Measurements from ENCODE around the gene CFAP69.
"Not testable (repeated sequence)": the region's sequence is repeated elsewhere in the genome, so short reads cannot be mapped to it uniquely, and the experiment has no call there.

The CFAP69 gene

GRCh38 chr7:90232430-90232829 is 12.5 kb upstream of the CFAP69 start:
- no peak for DNase-seq

DNA sequence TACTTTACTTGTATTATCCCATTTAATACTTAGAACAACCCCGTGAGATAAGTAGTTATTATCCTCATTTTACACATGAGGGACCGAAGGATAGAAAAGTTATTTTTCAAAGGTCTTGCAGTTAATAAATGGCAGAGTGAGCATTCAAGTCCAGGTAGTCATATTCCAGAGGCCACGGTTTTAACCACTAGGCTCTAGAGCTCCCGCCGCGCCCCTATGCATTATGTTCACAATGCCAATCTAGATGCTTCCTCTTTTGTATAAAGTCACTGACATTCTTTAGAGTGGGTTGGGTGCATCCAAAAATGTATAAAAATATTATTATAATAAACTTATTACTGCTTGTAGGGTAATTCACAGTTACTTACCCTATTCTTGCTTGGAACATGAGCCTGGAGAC is 11.4 kb upstream of the CFAP69 start:
- DNase-seq, result no peak

DNA sequence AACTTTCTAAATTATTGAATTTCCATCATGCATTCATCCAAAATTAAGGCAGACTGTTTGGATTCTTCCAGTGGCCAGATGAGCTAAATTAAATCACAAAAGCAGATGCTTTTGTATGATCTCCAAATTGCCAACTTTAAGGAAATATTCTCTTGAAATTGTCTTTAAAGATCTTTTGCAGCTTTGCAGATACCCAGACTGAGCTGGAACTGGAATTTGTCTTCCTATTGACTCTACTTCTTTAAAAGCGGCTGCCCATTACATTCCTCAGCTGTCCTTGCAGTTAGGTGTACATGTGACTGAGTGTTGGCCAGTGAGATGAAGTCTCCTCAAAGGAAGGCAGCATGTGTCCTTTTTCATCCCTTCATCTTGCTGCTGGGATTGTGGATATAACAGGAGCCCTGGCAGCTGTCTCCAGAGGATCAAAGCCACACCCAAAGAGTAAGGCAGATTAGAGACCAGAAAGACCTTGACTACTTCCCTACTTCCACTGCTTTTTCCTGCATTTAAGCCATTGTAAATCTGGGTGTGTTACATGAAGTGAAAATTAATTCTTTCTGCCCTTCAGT is 8.2 kb upstream of the CFAP69 start:
- no peak for DNase-seq

DNA sequence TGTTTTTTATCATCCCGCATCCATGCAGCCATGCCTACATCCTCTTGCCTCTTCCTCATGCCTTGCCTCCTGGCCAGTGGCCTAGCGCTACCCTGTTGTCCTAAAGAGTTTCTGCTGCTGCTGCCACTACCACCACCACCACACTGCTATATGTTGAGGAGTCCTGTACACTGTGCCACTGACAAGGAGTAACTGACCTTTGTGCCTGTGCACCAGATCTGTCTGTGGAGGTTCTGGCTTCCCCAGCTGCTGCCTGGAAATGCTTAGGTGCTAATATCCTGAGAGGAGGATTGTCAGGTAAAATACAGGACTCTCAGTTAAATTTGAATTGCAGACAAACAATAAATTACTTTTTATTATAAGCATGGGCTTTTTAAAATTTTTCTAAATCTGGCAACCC is 7.0 kb upstream of the CFAP69 start:
- DNase-seq, result no peak

- DNase-seq, result no peak
These were observed 6.4 kb upstream of the CFAP69 start for GRCh38 chr7:90238583-90238982.

GRCh38 chr7:90239050-90239449 is 5.9 kb upstream of the CFAP69 start:
- no peak for DNase-seq

DNA sequence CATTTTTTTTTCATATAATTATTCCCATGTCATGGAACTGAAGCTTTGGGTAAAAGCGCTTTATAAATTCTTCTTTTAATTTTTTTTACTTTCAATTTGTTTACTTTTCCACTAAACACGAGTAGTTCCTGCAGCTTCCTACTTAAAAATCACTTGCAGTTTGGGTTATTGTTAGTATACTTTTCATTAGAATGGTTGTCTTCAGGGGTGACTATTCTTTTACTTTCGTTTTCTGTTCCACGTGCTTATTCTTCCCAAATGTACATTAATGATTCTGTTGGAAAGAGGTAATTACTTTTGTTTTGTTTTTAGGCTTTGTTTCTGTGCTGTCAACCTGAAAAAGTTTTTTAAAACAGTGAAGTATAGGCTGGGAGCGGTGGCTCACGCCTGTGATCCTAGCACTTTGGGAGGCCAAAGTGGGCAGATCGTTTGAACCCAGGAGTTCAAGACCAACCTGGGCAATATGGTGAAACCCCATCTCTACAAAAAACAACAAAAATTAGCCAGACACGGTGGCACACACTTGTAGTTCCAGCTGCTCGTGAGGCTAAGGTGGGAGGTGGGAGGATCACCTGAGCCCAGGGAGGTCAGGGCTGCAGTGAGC is 5.2 kb upstream of the CFAP69 start:
- DNase-seq, result no peak

DNA sequence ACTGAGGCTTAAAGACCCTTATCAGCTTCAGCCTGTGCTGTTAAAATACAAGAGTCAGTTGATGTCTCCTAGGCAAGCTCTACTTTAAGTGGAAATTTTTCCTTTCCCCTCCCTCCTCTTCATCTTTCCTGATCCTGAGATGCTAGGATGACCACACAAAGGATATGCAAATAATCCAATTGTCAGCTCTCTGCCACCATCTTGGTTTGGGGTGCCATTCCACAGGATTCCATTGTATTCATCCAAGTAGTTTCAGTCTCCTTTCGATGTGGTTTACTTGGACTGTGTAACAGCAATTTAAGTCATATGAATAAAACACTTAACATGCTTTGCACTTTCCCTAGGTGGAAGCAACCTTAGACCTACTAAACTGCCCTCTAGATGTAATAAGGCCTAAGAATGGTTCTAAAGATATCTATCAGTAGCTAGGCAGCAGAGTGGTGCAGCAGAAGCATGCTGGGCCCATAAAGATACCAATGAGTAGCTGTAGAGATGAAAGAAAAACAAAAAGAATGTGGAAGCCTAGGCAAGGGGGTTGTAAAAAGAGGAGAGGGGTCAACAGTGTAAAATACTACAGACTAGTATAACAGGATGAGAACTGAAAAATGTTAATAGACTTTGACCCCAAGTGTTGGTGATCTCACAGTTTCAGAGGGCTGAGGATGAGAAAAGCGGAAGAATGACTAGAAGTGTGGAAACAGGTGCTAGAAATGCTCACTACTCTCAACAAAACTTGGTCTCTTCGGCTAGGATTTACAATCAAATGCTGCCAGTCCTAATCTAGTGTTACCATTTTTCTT is 2.4 kb upstream of the CFAP69 start:
- no peak for DNase-seq

DNA sequence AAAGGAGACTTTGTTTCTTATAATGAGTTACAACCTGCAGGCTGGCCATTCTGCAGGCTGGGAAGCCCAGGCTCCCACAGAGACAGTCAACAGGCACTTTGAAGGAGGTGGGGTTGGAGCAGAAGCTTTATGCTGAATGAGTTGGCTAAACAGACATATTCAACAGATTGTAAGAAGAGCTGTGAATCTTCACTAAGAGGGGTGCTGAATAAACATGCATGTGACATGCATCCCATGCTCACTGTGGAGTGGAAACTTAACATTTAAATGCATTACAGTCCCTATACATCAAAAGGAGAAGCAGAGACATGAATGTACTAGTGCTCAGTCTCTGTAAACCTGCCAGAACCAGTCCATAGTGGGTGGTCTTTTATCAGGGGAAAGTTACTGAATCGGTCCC is 1.4 kb upstream of the CFAP69 start:
- no peak for DNase-seq

DNA sequence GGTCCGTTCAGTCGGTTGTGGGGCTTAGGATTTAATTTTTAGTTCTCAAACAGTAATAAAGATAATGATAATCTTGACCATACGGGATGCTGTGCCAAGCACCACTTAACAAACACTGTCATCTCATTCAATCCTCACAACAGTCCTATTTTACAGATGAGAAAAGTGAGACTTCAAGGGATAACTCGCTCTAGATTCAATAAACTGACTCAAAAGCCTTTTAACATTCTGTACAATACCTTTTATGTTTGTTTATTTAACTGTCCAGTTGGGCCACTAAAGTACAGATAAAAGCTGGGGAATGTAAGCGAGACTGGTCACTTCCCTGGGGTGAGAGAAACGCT is 437 bp upstream of the CFAP69 start:
- no peak for DNase-seq

- peak; percentile 9 for DNase-seq
These were observed 1.2 kb downstream of the CFAP69 start for GRCh38 chr7:90246171-90246570.

DNA sequence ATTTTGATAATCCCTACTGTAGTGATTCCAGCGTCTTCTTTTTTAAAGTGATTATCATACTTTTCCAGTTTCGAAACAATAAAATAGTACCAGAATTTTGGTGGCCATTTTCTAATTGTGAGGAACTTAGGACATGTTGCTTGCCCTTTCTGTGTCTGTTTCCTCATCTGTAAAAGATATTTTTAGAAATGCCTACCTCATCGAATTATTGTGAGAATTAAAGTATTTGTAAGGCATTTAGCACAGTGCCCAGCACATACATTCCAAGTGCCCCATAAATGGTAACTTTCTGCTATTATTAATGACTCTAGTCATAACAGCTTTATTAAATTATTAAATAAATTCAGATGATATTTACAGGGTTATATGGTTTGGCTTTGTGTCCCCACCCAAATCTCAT is 3.7 kb downstream of the CFAP69 start:
- no peak for DNase-seq

GRCh38 chr7:90250601-90251303 is 5.8 kb downstream of the CFAP69 start:
- DNase-seq, result no peak

DNA sequence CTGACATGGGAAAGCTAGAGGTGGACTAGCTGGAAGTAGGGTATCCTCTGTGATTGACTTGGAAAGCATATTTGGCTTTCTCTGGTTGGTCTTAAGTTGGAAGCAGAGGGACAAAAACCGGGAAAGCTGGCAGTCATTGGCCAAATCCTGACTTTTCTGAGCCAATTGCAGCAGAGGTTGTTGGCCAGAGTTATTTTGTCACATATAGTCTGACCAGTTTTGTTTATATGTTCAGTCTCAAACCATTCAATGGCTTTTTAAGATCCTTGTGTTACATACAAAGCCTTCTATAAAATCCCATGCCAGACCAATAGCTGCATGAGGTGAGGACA is 6.3 kb downstream of the CFAP69 start:
- no peak for DNase-seq

- DNase-seq, result not testable (repeated sequence)
These were observed 11.0 kb downstream of the CFAP69 start for GRCh38 chr7:90256011-90256410.

DNA sequence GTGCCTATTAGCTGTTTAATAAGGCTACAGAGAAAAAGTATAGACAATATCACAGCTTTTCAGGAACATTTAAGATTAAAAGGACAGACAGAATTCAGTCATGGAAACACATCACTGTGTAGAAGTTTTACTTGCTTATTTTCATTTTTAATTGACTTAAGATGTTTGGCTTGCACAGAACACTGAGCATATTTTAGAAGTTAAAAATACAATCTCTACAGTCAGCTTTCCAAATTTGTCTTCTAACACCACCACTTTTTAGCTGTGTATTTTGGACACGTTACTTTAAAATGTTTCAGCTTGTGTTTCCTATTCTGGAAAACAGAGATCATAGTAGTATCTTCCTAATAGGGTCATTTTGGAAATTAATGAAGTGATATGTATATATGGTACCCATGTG is 11.8 kb downstream of the CFAP69 start:
- DNase-seq, result no peak

GRCh38 chr7:90261441-90261840 is 16.5 kb downstream of the CFAP69 start:
- DNase-seq, result no peak

GRCh38 chr7:90262438-90262837 is 17.5 kb downstream of the CFAP69 start:
- DNase-seq, result no peak

DNA sequence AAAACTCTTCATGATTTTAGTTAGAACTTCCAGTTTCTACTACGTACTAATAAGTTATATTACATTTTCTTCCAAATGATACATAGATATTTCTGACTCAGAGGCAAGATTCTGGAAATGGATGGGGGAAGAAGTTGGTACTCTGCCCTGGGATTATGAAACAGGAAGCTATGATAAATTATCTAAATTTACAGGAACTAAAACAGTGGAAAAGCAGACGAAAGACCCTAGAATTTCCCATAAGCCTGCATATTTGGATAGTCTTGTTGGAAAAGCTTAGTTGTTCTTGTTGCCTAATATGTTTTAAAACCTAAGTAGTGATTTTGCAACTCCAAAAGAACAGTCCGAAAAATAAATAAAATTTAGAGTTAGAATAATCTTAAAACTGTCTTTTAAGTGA is 21.8 kb downstream of the CFAP69 start:
- no peak for DNase-seq

DNA sequence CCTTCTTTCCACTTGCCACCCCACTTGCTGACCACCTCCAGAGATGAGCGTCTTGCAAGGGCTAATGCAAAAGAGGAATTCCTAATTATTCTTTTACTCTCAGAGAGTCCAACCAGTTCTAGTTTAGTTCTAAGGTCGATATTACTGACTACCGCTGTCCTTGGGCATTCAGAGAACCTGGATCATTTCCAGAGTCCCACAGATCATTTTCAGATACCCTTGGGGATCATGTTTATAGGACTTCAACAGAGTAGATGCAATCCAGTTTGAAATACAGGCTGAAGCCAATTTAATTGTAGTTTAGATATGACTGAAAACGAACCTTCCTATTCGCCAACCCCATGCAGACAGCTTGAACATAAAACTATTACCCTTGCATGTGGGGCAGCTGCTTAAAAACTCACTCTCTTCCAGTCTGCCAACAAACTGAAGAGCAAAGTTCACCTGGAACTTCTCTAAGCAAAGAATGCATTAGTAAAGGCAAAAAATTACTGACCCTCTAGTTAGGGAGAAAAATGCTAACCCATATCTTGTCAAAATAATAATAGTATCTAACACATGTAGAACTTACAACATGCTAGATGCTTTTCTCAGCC is 22.4 kb downstream of the CFAP69 start:
- no peak for DNase-seq

- no peak for DNase-seq
These were observed 24.2 kb downstream of the CFAP69 start for GRCh38 chr7:90269163-90269562.

- DNase-seq, result no peak
These were observed 25.6 kb downstream of the CFAP69 start for GRCh38 chr7:90270431-90271178.
